GM18520 (cell line): Measurements from ENCODE around the gene AGK.
"Not testable (repeated sequence)": the region's sequence is repeated elsewhere in the genome, so short reads cannot be mapped to it uniquely, and the experiment has no call there.

ENCODE experiments used
- ATAC-seq: cut with Tn5 transposase; IDR thresholded peaks from one replicate; pipeline ENCODE4 v1.9.1; 2021; ENCODE audit not compliant: unreplicated experiment

AGK gene

GRCh38 chr7:141641876-141642275 lies 90.7 kb downstream of the AGK start:
- ATAC-seq = no peak

- no peak for ATAC-seq
Observed at GRCh38 chr7:141645188-141645587, 94.0 kb downstream of the AGK start.

GRCh38 chr7:141646826-141647480 lies 95.7 kb downstream of the AGK start:
- no peak for ATAC-seq

- ATAC-seq = not testable (repeated sequence)
Observed at GRCh38 chr7:141647701-141648100, 96.5 kb downstream of the AGK start.

- ATAC-seq = no peak
Observed at GRCh38 chr7:141648276-141649114, 97.3 kb downstream of the AGK start.

- ATAC-seq = peak; percentile 50
Observed at GRCh38 chr7:141649137-141649864, 98.1 kb downstream of the AGK start.

GRCh38 chr7:141649865-141650634 lies 98.8 kb downstream of the AGK start:
- ATAC-seq = peak; percentile 71

- ATAC-seq = no peak
Observed at GRCh38 chr7:141651417-141651816, 100.2 kb downstream of the AGK start.

- no peak for ATAC-seq
Observed at GRCh38 chr7:141652691-141653090, 101.5 kb downstream of the AGK start.

- ATAC-seq = no peak
Observed at GRCh38 chr7:141654551-141654950, 103.3 kb downstream of the AGK start.

- no peak for ATAC-seq
Observed at GRCh38 chr7:141659501-141659900, 108.3 kb downstream of the AGK start.

GRCh38 chr7:141660259-141660658 lies 109.0 kb downstream of the AGK start:
- no peak for ATAC-seq

GRCh38 chr7:141663081-141663849 lies 112.1 kb downstream of the AGK start:
- ATAC-seq = no peak

GRCh38 chr7:141664450-141664849 lies 113.2 kb downstream of the AGK start:
- no peak for ATAC-seq

- no peak for ATAC-seq
Observed at GRCh38 chr7:141665208-141666035, 114.2 kb downstream of the AGK start.

GRCh38 chr7:141666071-141666470 lies 114.9 kb downstream of the AGK start:
- ATAC-seq = no peak

- no peak for ATAC-seq
Observed at GRCh38 chr7:141668853-141669252, 117.6 kb downstream of the AGK start.

- no peak for ATAC-seq
Observed at GRCh38 chr7:141671705-141672496, 120.7 kb downstream of the AGK start.

GRCh38 chr7:141673346-141673745 lies 122.1 kb downstream of the AGK start:
- ATAC-seq = no peak
